AG04449 (cell line): ENCODE measurements around the gene INPP5D.

Experiments
- CTCF ChIA-PET: fragments of 350-600 bp; formaldehyde crosslinking; extraction: SDS; loops from one replicate; lab custom pipeline; 2021; ENCODE audit warnings: antibody characterized with exemption; lab: Yijun Ruan, JAX
- POLR2A ChIA-PET: fragments of 400-600, 350-600 bp; formaldehyde crosslinking; extraction: SDS; loops from one replicate; lab custom pipeline; 2020; ENCODE audit warnings: antibody characterized with exemption, inconsistent platforms; lab: Yijun Ruan, JAX
- DNase-seq: peaks from one replicate; pipeline ENCODE4 v3.0.0-alpha.2; 2010; ENCODE audit warnings: low read depth, low spot score
- H3K4me3 ChIP-seq: 2 replicates; pipeline ENCODE4 v1.5.1; 2011; ENCODE audit warnings: low read depth, mild to moderate bottlenecking, control low read depth, low read length
- CTCF ChIP-seq: IDR thresholded peaks from one replicate; pipeline ENCODE4 v1.5.1; 2011; ENCODE audit warnings: mild to moderate bottlenecking, moderate library complexity, low read length, control low read depth, inconsistent platforms; ENCODE audit not compliant: insufficient read depth; ENCODE audit errors: missing control alignments

Gene INPP5D

DNA sequence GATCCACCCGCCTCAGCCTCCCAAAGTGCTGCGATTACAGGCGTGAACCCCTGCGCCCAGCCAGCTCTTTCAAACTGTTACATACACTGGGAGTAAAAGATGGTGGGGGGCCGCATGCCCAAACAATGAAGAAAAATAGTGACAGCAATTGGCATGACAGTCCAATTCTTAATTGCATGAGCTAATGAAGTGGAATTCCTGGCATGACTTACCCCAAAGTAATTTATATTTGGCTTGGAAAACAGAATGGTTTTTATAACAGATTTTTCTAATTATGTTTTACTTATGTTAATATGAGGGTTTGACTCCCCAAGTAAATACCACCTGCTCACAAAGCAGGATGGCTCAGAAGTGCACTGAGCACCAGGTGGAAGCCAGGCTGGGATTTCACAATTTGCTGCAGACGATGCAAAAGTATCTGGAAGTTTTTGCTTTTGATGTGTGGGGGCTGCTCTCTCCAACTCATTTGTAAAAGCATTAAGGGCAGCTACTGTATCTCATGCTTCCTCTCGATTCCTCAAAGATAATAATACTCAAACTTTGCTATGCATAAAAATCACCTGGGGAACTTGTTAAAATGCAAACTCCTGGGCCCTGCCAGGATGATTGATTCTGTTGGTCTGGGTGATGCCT, 167.3 kb downstream of the INPP5D start:
- ChIA-PET CTCF (no interaction called here), POLR2A (no interaction called here)
- H3K4me3 ChIP-seq: no peak overlapping the region
- DNase-seq: no peak
- no peak for TF ChIP-seq CTCF

- CTCF ChIA-PET: no interaction called here
These were observed 168.2 kb downstream of the INPP5D start for GRCh38 chr2:233228376-233228775.

GRCh38 chr2:233233618-233234230, 173.6 kb downstream of the INPP5D start:
- ChIA-PET CTCF (interaction anchor here (1.2 kb wide), 1 partner anchor 56 kb away, joined by 3 read pairs; no protein-coding TSS in a partner anchor), POLR2A (no interaction called here)
- TF ChIP-seq CTCF: no peak

More at GRCh38 chr2:233228376-233228775, 168.2 kb downstream of the INPP5D start:
- DNase-seq: no peak
- H3K4me3 ChIP-seq: no peak overlapping the region
- TF ChIP-seq CTCF: no peak
- POLR2A ChIA-PET: no interaction called here

GRCh38 chr2:233234264-233234663, 174.1 kb downstream of the INPP5D start:
- CTCF ChIA-PET: interaction anchor here (1.2 kb wide), 1 partner anchor 56 kb away, joined by 3 read pairs; no protein-coding TSS in a partner anchor
- H3K4me3 ChIP-seq: no peak overlapping the region
- POLR2A ChIA-PET: no interaction called here
- no peak for TF ChIP-seq CTCF
- DNase-seq: no peak

More at GRCh38 chr2:233233618-233234230, 173.6 kb downstream of the INPP5D start:
- no peak overlapping the region for H3K4me3 ChIP-seq
- DNase-seq: no peak

- ChIA-PET POLR2A (no interaction called here), CTCF (interaction anchor here (1.2 to 2.6 kb wide), 2 partner anchors 16 to 57 kb away, joined by 3 to 6 read pairs; partner anchors contain the start of gene ATG16L1)
- DNase-seq: no peak
- TF ChIP-seq CTCF: no peak
- H3K4me3 ChIP-seq: no peak overlapping the region
These were observed 174.9 kb downstream of the INPP5D start for GRCh38 chr2:233234996-233235395.

DNA sequence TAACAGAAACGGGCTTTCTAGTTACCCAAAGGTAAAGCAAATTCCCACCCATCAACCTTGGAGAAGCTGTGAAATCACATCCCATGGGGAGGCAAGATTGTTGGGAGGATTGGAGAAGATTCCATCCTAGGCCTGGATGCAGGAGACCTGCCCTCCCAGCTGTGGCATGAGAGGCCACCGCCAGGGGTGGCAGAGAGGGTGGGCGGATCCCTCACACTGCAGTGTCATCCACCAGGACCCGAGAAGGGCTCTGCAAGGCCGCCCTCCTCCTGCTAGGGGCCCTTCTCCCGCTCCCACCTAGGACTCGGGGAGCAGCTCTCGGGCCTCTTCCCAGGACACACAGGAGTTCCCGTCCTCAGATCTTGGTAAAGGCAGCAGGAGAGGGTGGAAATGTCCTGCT, 175.8 kb downstream of the INPP5D start:
- TF ChIP-seq CTCF: no peak
- ChIA-PET CTCF (interaction anchor here (1.2 to 2.6 kb wide), 2 partner anchors 14 to 15 kb away, joined by 3 to 6 read pairs; partner anchors contain the start of gene ATG16L1), POLR2A (no interaction called here)
- no peak for DNase-seq
- H3K4me3 ChIP-seq: no peak overlapping the region
